Measurements from ENCODE around the gene DUSP18.
A peak's percentile ranks its signal among the peaks of the same experiment; 100 is the strongest.
"Not testable (repeated sequence)": the region's sequence is repeated elsewhere in the genome, so short reads cannot be mapped to it uniquely, and the experiment has no call there.

Gene DUSP18

GRCh38 chr22:30679895-30680690, 12.4 kb upstream of the DUSP18 start:
- DNase-seq (ENCODE audit: low read depth in 3 of 3, low spot score in 1 of 3) = not testable (repeated sequence)

DNA sequence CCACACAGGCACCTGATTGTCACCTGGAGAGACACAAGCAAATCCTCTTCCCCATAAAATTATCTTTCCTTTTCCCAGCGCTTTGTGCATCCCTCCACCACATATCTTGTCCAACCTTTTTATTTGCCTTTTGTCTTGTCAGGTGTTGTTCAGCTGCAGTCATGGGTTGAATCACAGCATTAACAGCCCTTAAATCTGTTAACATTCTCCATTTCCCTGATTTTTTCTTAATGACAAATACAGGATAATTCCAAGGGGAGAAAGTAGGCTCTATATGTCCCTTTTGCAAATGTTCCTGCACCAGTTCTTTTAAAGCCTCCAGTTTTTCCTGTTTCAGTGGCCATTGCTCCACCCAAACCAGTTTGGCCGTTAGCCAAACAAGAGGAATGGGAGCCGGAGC, 8.9 kb upstream of the DUSP18 start:
- DNase-seq (ENCODE audit: low read depth in 3 of 3, low spot score in 1 of 3) = not testable (repeated sequence)

GRCh38 chr22:30675436-30675835, 7.8 kb upstream of the DUSP18 start:
- no peak for DNase-seq (ENCODE audit: low read depth in 3 of 3, low spot score in 1 of 3)

GRCh38 chr22:30674482-30674881, 6.8 kb upstream of the DUSP18 start:
- DNase-seq (ENCODE audit: low read depth in 3 of 3, low spot score in 1 of 3) = no peak

GRCh38 chr22:30673136-30673535, 5.5 kb upstream of the DUSP18 start:
- no peak for DNase-seq (ENCODE audit: low read depth in 3 of 3, low spot score in 1 of 3)

DNA sequence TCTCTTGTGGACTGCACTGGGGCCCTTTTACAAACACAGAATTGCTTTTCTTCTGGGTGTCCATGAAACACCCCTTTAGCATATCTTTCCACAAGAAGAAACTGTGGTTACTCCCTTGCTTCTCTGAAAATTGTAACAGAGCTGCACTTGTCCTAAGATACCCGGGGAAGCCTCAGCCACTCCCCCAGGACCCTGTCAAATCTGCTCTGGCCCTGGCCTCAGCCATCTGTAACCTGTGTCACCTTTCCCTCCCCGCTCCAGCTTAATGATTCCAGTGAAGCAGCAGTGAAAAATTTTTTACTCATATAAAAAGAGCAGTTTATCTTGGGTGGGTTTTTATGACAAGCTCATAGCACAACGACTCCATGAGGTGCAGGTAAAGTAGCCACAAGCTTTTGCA, 3.4 kb upstream of the DUSP18 start:
- DNase-seq (ENCODE audit: low read depth in 3 of 3, low spot score in 1 of 3) = no peak

DNA sequence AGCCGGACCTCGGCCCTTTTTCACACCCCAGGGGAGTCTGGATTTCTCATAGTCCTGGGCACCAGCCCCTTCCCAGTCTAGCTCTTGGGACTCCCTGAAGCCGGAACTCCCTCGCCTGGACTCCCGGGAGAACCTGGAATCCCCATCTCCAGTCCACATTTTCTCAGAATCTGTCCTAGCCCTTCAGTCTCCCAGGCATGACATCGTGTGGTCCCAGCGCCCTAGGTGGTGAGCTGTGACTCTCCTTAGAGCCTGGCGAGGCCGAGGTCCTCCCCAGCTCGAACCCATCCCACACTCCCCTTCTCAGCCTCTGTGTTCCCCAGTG, 673 bp upstream of the DUSP18 start:
- no peak for DNase-seq (ENCODE audit: low read depth in 3 of 3, low spot score in 1 of 3)

DNA sequence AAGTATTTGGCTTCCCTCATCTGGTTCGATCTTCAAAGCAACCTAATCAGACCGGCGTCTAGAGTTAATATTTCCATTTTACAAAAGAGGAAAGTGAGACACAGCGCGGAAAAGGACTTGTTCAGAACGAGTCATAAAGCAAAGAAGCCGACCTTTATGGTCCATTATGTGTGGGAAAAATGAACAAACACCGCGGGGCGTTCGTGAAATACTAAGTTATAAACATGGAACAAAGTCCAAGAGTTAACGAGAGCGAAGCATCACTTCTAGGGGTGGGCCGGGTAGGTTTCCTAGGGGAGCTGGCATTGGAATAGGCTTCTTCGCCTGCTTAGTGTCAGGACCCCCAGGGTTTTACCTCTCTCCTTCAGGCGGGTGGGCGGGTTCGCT, 575 bp downstream of the DUSP18 start:
- no peak for DNase-seq (ENCODE audit: low read depth in 3 of 3, low spot score in 1 of 3)

DNA sequence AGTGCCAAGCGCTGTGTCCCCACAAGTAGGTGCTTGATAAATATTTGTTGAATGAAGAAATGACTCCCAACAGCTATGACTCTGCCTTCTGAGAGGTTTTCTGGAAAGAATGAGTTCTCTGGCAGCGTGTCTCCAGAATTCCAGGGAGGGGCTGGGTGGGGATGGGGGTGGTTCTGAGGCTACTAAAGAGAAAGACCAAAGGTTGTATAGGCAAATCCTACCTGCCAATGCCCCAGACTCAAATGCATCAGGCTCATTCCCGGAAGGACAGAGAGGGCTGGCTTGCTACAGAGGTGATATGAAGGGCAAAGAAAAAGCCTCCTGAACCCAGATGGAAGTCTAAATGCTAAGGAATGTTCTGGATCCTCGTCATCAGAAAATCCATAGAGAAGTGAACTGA, 1.9 kb downstream of the DUSP18 start:
- DNase-seq (ENCODE audit: low read depth in 3 of 3, low spot score in 1 of 3) = no peak

- no peak for DNase-seq (ENCODE audit: low read depth in 3 of 3, low spot score in 1 of 3)
These were observed 2.4 kb downstream of the DUSP18 start for GRCh38 chr22:30665266-30665665.

DNA sequence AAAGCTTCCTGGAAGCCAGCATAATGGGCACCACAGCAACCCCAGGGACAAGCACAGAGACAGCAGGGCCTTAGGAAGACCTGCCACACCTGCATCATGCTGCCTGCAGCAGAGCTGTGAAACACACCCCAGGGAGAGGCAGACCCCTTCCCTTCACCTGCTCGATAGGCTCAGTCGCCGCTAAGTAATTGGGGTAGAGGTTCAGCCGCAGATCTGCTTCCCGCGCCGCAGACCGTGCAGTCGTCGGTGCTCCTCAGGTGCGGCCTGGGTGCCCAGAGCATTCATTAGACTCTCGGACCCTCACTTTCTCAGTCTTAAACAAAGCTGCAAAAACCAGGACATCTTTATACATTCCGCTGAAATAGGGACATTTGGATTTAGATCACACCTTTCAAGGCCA, 2.9 kb downstream of the DUSP18 start:
- no peak for DNase-seq (ENCODE audit: low read depth in 3 of 3, low spot score in 1 of 3)

DNA sequence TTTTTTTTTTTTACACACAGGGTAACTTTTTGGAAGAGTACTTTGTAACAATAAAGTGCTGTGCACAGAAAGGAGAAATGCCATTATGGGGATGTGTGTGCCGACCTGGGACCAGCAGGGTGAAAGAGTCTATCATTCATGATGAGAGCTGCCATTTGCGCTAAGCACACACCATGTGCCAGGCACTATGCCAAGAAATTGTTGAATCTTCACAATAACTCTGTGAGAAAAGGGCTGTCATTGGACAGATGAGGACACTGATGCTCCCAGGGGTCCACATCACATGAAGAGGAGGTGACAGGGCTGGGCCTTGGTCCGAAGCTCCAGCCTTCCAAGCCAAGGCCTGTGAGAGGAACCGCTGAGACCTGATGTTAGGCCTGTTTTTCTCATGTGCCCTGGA, 5.6 kb downstream of the DUSP18 start:
- DNase-seq (ENCODE audit: low read depth in 3 of 3, low spot score in 1 of 3) = no peak

- DNase-seq (ENCODE audit: low read depth in 3 of 3, low spot score in 1 of 3) = no peak
These were observed 12.1 kb downstream of the DUSP18 start for GRCh38 chr22:30655532-30655931.

- no peak for DNase-seq (ENCODE audit: low read depth in 3 of 3, low spot score in 1 of 3)
These were observed 13.3 kb downstream of the DUSP18 start for GRCh38 chr22:30654361-30654760.

DNA sequence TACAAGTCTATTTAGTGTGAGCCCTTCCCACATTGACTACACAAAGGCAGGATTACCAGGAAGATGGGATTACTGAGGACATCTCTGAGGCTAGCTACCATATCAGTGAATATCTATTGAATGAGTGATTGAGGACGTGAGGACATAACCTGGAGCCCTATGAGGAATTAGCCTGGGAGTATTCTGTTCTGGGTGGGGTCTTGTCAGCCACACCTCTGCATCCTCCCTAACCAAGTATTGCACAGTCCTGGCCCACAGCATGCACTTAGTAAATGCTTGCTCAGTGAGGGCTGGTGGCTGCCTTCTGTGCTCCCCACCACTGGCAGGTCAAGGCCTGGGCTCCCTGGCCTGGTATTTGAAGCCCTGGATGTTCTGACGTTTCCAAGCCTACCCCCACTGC, 14.8 kb downstream of the DUSP18 start:
- no peak for DNase-seq (ENCODE audit: low read depth in 3 of 3, low spot score in 1 of 3)

- no peak for DNase-seq (ENCODE audit: low read depth in 3 of 3, low spot score in 1 of 3)
These were observed 17.1 kb downstream of the DUSP18 start for GRCh38 chr22:30650508-30651116.

DNA sequence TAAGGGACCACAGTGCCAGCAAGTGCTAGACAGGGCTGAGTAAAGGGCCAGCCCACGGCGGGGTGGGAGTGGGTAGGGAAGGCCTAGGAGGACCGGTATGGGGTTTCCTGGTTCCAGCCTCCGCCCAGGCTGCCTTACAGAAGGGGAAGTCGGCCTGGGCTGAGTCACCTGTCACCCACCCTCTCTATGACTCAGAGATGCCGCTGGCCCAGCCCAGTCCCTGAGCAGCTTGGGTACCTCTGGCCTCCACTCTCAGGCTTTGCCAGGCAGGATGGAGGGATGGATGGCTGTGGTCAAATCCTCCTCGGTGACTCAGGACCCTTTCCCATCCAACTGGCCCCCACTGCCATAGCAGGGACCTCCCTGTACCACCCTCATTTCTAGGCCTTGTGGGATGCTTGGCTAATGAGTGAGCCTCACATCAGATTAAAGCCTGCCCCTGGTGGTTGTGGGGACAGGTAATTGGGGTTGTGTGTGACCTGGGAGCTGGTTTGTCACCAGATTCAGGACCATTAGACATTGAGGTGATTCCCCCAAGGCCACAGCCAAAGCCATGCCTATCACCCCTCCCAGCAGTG, 18.2 kb downstream of the DUSP18 start:
- peak; percentile 50 to 70 (median 50) for DNase-seq (ENCODE audit: low read depth in 3 of 3, low spot score in 1 of 3)

DNA sequence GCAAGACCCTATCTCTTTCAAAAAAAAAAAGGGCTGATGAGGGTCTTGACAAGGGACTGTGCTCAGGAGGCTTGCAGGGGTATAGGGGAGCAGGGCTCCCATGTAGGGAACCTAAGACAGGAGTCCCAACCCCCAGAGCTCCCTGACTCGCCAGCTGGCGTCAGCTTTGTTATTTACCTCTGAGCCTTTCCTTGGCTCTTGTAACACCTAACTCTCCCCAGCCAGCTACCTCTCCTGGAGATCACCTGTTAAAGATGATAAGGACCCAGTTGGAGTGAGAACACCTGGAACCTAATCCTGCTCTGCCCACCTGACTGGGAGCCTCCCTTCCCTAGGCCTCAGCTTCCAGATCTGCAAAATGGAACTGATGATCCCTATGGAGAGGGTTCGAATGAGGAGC, 18.9 kb downstream of the DUSP18 start:
- DNase-seq (ENCODE audit: low read depth in 3 of 3, low spot score in 1 of 3) = no peak

DNA sequence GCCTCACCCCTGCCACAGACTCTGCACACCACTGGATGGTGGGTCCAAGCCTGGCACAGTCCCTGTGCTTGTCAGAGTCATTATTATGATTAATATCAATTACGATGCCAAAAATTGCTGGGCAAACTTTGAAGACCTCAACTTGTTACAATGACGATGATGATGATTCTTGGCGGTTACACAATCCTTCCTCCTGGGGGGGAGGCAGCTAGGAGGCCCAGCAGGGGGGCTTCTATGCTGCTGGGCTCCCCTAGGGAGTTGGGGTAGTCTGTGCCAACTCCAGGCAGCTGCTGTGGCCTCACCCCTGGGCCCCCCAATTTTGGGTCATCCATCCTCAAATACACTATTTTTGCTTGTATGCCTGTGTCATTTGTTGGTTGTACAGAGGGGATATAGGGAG, 20.1 kb downstream of the DUSP18 start:
- DNase-seq (ENCODE audit: low read depth in 3 of 3, low spot score in 1 of 3) = no peak

DNA sequence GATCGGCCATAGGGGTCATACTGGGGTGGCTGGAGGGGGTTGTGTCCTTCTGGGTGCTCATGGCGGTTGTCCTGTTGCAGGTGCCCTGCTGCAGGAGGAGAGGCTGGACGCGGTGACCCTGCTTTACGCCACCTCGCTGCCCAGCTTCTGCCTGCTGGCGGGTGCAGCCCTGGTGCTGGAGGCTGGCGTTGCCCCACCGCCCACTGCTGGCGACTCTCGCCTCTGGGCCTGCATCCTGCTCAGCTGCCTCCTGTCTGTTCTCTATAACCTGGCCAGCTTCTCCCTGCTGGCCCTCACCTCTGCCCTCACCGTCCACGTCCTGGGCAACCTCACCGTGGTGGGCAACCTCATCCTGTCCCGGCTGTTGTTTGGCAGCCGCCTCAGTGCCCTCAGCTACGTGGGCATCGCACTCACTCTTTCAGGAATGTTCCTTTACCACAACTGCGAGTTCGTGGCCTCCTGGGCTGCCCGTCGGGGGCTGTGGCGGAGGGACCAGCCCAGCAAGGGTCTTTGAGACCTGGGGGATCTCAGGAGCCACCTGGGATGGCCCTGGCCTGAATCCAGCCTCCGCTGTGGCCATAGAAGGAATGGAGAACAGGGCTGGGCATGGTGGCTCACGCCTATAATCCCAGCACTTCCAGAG, 21.0 kb downstream of the DUSP18 start:
- no peak for DNase-seq (ENCODE audit: low read depth in 3 of 3, low spot score in 1 of 3)

DNA sequence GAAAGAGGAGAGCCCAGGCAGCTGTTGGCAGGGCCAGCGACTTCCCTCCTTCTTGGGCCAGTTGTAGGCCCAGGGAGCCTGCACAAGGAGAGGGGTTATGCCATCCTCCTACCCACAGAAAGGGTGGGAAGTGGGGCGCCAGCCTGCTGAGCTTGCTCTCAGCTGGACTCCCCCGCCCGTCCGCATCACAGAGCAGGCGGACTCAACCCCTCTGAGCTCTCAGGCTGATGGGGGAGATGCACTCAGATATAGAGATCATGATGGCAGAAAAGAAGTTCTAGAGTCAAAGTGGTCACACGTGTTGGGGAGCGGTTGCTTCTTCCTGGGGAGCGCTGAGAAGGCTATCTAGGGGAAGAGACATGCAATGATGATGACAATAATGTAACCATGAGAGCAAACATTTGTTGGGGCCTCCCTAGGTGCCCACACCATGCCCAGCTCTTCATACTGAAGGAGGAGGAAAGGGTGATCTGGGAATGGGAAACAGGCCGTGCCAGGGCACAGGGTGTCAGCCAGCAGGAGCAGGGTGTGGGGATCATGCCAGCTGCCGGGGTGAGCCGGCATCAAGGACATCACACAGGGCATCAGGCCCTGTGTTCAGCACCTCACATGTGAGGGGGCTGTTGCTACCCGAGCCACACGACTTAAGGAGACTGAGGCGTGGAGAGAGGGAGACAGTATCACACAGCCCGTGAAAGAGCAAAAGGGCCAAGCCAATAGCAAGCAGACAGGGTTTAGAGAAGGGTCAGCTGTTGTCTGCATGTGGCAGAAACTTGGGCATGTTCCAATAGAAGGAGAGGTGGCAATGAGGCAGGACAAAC, 24.4 kb downstream of the DUSP18 start:
- no peak for DNase-seq (ENCODE audit: low read depth in 3 of 3, low spot score in 1 of 3)

All from stimulated activated CD4-positive, alpha-beta T cell treated with anti-CD3 and anti-CD28 coated beads, TNF-alpha, amount 100 ng/mL, for 1 hour (primary cell).